ENCODE results near the gene CKS1B. TPM values are rescaled to one million over a fixed set of nuclear protein-coding genes. Genes with fewer than 3 reads are reported as not detected.
A peak's percentile ranks its signal among the peaks of the same experiment; 100 is the strongest.

CKS1B gene
- total RNA-seq, 2 experiments from 2014 or later: 204 to 230 TPM

GRCh38 chr1:154944401-154945159 is 29.9 kb upstream of the CKS1B start:
- Histone ChIP-seq H3K4me2 (ENCODE audit: low read length) (peak overlapping the region; percentile 99), H3K79me2 (ENCODE audit: insufficient read depth, low read depth, low read length) (peaks cover 28% of the 10 kb centered on the region; the same call in 1 of the 2 replicates), H3K9me3 (ENCODE audit: low read length) (no peaks in the 10 kb centered on the region), H3K4me3 (ENCODE audit: low read depth, low read length, poor library complexity, severe bottlenecking) (peak overlapping the region; percentile 67), H2AFZ (ENCODE audit: low read length) (no peak overlapping the region; the same call in 1 of the 2 replicates), H4K20me1 (ENCODE audit: insufficient read depth, low read length) (no peaks in the 10 kb centered on the region), H3K36me3 (ENCODE audit: insufficient read depth, low read length) (peaks cover 25% of the 10 kb centered on the region), H3K4me1 (ENCODE audit: insufficient read depth, low read length, poor library complexity, severe bottlenecking) (peaks cover 61% of the 10 kb centered on the region), H3K9me2 (ENCODE audit: insufficient read depth, low read length) (no peaks in the 10 kb centered on the region), H3K27ac (ENCODE audit: low read depth, low read length, poor library complexity, severe bottlenecking) (peak overlapping the region; percentile 98)
- no peak for DNase-seq (ENCODE audit: low spot score)
- ChIA-PET POLR2A (interaction anchor here (0.7 to 1.9 kb wide), 4 partner anchors 9 to 79 kb away, joined by 3 to 7 read pairs (median 4); partner anchors contain the start of genes KCNN3 and PMVK), CTCF (ENCODE audit: unreplicated experiment) (interaction anchor here (0.8 to 2.2 kb wide), 3 partner anchors 10 to 117 kb away, joined by 3 to 13 read pairs (median 5); partner anchors contain the start of gene PBXIP1)
- BruUV-seq (replicated peaks): no TSS peak
- intact Hi-C loops (cut with micrococcal nuclease; ENCODE audit: unreplicated experiment): no loop called here
- no peak for TF ChIP-seq EZH2phosphoT487 (IDR thresholded peaks at IDR 0.05; ENCODE audit: borderline replicate concordance, low read depth, low read length)
- TF ChIP-seq, protein P1, sequence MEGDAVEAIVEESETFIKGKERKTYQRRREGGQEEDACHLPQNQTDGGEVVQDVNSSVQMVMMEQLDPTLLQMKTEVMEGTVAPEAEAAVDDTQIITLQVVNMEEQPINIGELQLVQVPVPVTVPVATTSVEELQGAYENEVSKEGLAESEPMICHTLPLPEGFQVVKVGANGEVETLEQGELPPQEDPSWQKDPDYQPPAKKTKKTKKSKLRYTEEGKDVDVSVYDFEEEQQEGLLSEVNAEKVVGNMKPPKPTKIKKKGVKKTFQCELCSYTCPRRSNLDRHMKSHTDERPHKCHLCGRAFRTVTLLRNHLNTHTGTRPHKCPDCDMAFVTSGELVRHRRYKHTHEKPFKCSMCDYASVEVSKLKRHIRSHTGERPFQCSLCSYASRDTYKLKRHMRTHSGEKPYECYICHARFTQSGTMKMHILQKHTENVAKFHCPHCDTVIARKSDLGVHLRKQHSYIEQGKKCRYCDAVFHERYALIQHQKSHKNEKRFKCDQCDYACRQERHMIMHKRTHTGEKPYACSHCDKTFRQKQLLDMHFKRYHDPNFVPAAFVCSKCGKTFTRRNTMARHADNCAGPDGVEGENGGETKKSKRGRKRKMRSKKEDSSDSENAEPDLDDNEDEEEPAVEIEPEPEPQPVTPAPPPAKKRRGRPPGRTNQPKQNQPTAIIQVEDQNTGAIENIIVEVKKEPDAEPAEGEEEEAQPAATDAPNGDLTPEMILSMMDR (conservative IDR thresholded peaks at IDR 0.05; ENCODE audit: low read length): no peak

DNA sequence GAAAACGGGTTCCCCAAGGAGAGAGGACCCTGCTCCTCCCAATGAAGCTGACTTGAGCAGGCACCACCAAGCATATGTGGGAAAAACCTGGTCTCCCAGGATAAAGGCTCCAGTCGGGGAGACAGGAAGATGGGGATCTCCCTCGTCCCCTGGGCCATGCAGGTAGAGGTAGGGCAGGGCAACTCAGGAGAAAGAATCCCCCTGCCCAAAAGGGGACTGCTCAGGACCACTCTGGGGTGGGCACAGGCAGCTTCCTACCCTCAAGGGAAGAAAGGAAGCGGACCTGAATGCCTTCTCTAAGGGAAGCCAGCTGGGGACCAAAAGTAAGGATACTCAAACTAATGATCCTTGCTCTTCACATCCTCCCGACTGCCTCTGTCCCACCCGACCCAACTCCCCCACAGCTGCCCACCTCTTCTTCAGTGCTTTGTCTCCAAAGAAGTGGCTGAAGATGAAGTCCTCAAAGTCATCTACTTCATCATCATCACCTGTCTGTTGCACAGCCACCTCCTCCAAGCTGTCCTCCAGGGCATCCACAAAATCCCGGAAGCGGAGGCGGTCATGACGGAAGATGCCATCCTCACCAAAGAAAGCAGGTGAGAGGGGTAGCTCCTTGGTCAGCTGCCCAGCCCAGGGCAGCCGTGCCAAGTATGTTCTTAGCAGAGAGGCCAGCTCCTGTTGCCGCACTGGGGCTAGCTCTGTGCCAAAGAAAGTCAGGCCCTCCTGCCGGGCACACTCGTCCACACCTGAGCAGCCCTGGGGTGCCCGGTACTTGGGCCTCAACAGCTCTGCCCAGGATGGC is 29.1 kb upstream of the CKS1B start:
- ChIA-PET CTCF (ENCODE audit: unreplicated experiment) (interaction anchor here (2.2 kb wide), 1 partner anchor 9 kb away, joined by 13 read pairs; the partner anchor contains the start of gene PBXIP1), POLR2A (interaction anchor here (0.6 to 1.9 kb wide), 2 partner anchors 9 to 40 kb away, joined by 4 to 7 read pairs; partner anchors contain the start of gene PMVK)
- intact Hi-C loops (cut with micrococcal nuclease; ENCODE audit: unreplicated experiment): no loop called here
- H3K4me2 ChIP-seq (ENCODE audit: low read length): peak overlapping the region; percentile 99
- H3K9me2 ChIP-seq (ENCODE audit: insufficient read depth, low read length): no peaks in the 10 kb centered on the region
- TF ChIP-seq, protein P1 (conservative IDR thresholded peaks at IDR 0.05; ENCODE audit: low read length): no peak
- TF ChIP-seq EZH2phosphoT487 (IDR thresholded peaks at IDR 0.05; ENCODE audit: borderline replicate concordance, low read depth, low read length): no peak
- H3K9me3 ChIP-seq (ENCODE audit: low read length): no peaks in the 10 kb centered on the region
- peak overlapping the region; percentile 98 for H3K27ac ChIP-seq (ENCODE audit: low read depth, low read length, poor library complexity, severe bottlenecking)
- H2AFZ ChIP-seq (ENCODE audit: low read length): no peak overlapping the region
- peaks cover 20% of the 10 kb centered on the region; the same call in 1 of the 2 replicates for H3K79me2 ChIP-seq (ENCODE audit: insufficient read depth, low read depth, low read length)
- peaks cover 26% of the 10 kb centered on the region for H3K36me3 ChIP-seq (ENCODE audit: insufficient read depth, low read length)
- no TSS peak for BruUV-seq (replicated peaks)
- no peaks in the 10 kb centered on the region for H4K20me1 ChIP-seq (ENCODE audit: insufficient read depth, low read length)
- H3K4me3 ChIP-seq (ENCODE audit: low read depth, low read length, poor library complexity, severe bottlenecking): peak overlapping the region; percentile 67
- DNase-seq (ENCODE audit: low spot score): no peak
- peaks cover 56% of the 10 kb centered on the region for H3K4me1 ChIP-seq (ENCODE audit: insufficient read depth, low read length, poor library complexity, severe bottlenecking)

Measured in OCI-LY7 (cell line).